Caco-2 (cell line): ENCODE results near the gene CHRNA5. TPM values are rescaled to one million over a fixed set of nuclear protein-coding genes. Genes with fewer than 3 reads are reported as not detected.
A peak's percentile ranks its signal among the peaks of the same experiment; 100 is the strongest.

ENCODE experiments used
- BruUV-seq: library from RNA; stranded (reverse); fragments of 400-500 nt; replicated peaks from 2 replicates; lab custom pipeline; 2021; lab: Mats Ljungman, UMichigan
- CTCF ChIA-PET: fragments of 300-600 bp; sonication (Branson Sonifier 250); formaldehyde crosslinking; loops from one replicate; lab custom pipeline; 2022; ENCODE audit warnings: antibody characterized with exemption; lab: Charles Lee
- POLR2A ChIA-PET: fragments of 300-600 bp; sonication (Branson Sonifier 250); formaldehyde crosslinking; loops from one replicate; lab custom pipeline; 2022; ENCODE audit warnings: antibody characterized with exemption; lab: Charles Lee
- DNase-seq, 2 experiments: peaks; one replicate each; pipeline versions ENCODE4 v3.0.0 to v3.0.0-alpha.2; 2020 to 2022
- H3K27me3 ChIP-seq: replicated peaks from 2 replicates; pipeline ENCODE4 v1.6.0; 2011; ENCODE audit warnings: low read length; ENCODE audit not compliant: control insufficient read depth, insufficient read depth
- H3K36me3 ChIP-seq: 2 replicates; pipeline ENCODE4 v1.5.1; 2011; ENCODE audit warnings: low read length; ENCODE audit not compliant: control insufficient read depth, insufficient read depth
- H3K4me1 ChIP-seq: fragments of 250-450 bp; sonication (Bioruptor Pico); 2 replicates; pipeline ENCODE4 v1.5.1; 2020; ENCODE audit warnings: mild to moderate bottlenecking
- H3K4me3 ChIP-seq: 2 replicates; pipeline ENCODE4 v1.5.1; 2011; ENCODE audit warnings: low read depth, mild to moderate bottlenecking, control low read depth, low read length
- H3K9me3 ChIP-seq: fragments of 250-450 bp; sonication (Bioruptor Pico); 2 replicates; pipeline ENCODE4 v1.5.1; 2020; ENCODE audit warnings: mild to moderate bottlenecking, moderate library complexity
- H3K27ac Mint-ChIP-seq: one replicate; pipeline ENCODE4 v1.8.0; 2022; ENCODE audit warnings: mixed read lengths; ENCODE audit not compliant: unreplicated experiment
- H3K27me3 Mint-ChIP-seq: one replicate; pipeline ENCODE4 v1.8.0; 2022; ENCODE audit warnings: mixed read lengths; ENCODE audit not compliant: insufficient read depth, unreplicated experiment
- H3K36me3 Mint-ChIP-seq: one replicate; pipeline ENCODE4 v1.8.0; 2022; ENCODE audit warnings: mild to moderate bottlenecking, mixed read lengths; ENCODE audit not compliant: insufficient read depth, unreplicated experiment
- H3K4me1 Mint-ChIP-seq: one replicate; pipeline ENCODE4 v1.8.0; 2022; ENCODE audit warnings: low read depth, mixed read lengths; ENCODE audit not compliant: unreplicated experiment
- H3K4me3 Mint-ChIP-seq: one replicate; pipeline ENCODE4 v1.8.0; 2022; ENCODE audit warnings: mild to moderate bottlenecking, moderate library complexity, mixed read lengths; ENCODE audit not compliant: unreplicated experiment
- H3K9me3 Mint-ChIP-seq: one replicate; pipeline ENCODE4 v1.8.0; 2022; ENCODE audit warnings: mixed read lengths; ENCODE audit not compliant: unreplicated experiment
- CTCF ChIP-seq, 2 experiments: fragments of 200-600 bp in 1 of 2; IDR thresholded peaks; 1 replicate in 1 of 2; 2 replicates in 1 of 2; pipeline versions ENCODE4 v1.5.1 to v1.8.0; 2011 to 2022; ENCODE audit warnings: antibody characterized with exemption in 1 of 2, control low read depth in 1 of 2, inconsistent platforms in 1 of 2, low read depth in 1 of 2, low read length in 1 of 2, mild to moderate bottlenecking in 1 of 2, moderate library complexity in 1 of 2; ENCODE audit not compliant: insufficient read depth in 1 of 2, severe bottlenecking in 1 of 2, unreplicated experiment in 1 of 2
- intact Hi-C: fragments of 100-400 bp; cut with micrococcal nuclease; formaldehyde crosslinking; loops from one replicate; pipeline ENCODE4 v1.10.0; 2022; ENCODE audit not compliant: unreplicated experiment
- total RNA-seq: library from RNA; stranded (reverse); gene quantifications from 2 replicates; pipeline ENCODE4 v1.2.3, GENCODE V29; 2022

CHRNA5 gene
- total RNA-seq, 1 experiment from 2014 or later = 12.9 TPM

- no peak overlapping the region for H3K4me3 Mint-ChIP-seq
- intact Hi-C loops = no loop called here
- no peaks in the 10 kb centered on the region for H3K27me3 ChIP-seq
- no peaks in the 10 kb centered on the region for H3K9me3 Mint-ChIP-seq
- no peak overlapping the region for H3K4me3 ChIP-seq
- no peak for DNase-seq
- peaks cover 13% of the 10 kb centered on the region for H3K4me1 Mint-ChIP-seq
- H3K36me3 ChIP-seq = no peaks in the 10 kb centered on the region
- ChIA-PET POLR2A (no interaction called here), CTCF (no interaction called here)
- H3K27ac Mint-ChIP-seq = no peak overlapping the region
- TF ChIP-seq CTCF (IDR thresholded peaks at IDR 0.05; ENCODE audit: insufficient read depth in 1 of 2, low read depth in 1 of 2, low read length in 1 of 2, severe bottlenecking in 1 of 2, unreplicated experiment in 1 of 2) = no peak
- no TSS peak for BruUV-seq
- H3K4me1 ChIP-seq = no peaks in the 10 kb centered on the region
- no peaks in the 10 kb centered on the region for H3K9me3 ChIP-seq
- peaks cover 2% of the 10 kb centered on the region for H3K27me3 Mint-ChIP-seq
- H3K36me3 Mint-ChIP-seq = no peaks in the 10 kb centered on the region
These were observed 2.2 kb upstream of the CHRNA5 start for GRCh38 chr15:78563092-78563491.

DNA sequence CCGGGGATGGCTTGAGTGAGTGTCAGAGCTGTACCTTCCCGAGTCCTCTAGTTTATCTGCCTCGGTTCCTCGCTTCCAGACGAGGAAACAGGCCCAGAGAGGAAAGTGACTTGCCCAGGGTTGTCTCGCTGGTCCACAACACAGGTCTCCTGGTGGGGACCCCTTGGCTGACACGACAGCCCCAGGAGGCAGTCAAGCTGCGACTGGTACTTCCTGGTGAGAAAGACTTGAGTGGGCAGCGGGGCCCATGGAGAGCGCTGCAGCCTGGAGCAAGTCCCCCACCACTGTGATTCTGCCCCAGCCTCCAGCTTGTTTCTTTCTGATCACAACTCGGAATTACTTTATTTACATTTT is 600 bp upstream of the CHRNA5 start:
- intact Hi-C loops = loop anchor here (1.0 kb wide), 1 partner anchor 23 kb away; no protein-coding TSS in a partner anchor
- no peaks in the 10 kb centered on the region for H3K36me3 Mint-ChIP-seq

More for the DNA sequence above, 600 bp upstream of the CHRNA5 start:
- TF ChIP-seq CTCF (IDR thresholded peaks at IDR 0.05; ENCODE audit: insufficient read depth in 1 of 2, low read depth in 1 of 2, low read length in 1 of 2, severe bottlenecking in 1 of 2, unreplicated experiment in 1 of 2) = no peak
- CTCF ChIA-PET = interaction anchor here (0.6 to 1.3 kb wide), 5 partner anchors 24 to 372 kb away, joined by 3 to 5 read pairs (median 3); no protein-coding TSS in a partner anchor
- no peak for DNase-seq
- H3K27me3 Mint-ChIP-seq = peaks cover 2% of the 10 kb centered on the region
- BruUV-seq = no TSS peak
- POLR2A ChIA-PET = interaction anchor here (0.6 to 1.5 kb wide), 4 partner anchors 56 to 265 kb away, joined by 6 to 13 read pairs (median 9); partner anchors contain the start of gene SKIC8
- H3K27me3 ChIP-seq = no peaks in the 10 kb centered on the region
- H3K4me3 ChIP-seq = peak overlapping the region; percentile 64
- H3K36me3 ChIP-seq = no peaks in the 10 kb centered on the region
- no peak overlapping the region for H3K27ac Mint-ChIP-seq
- H3K4me3 Mint-ChIP-seq = peak overlapping the region; percentile 91
- H3K9me3 Mint-ChIP-seq = no peaks in the 10 kb centered on the region
- H3K4me1 ChIP-seq = no peaks in the 10 kb centered on the region
- H3K4me1 Mint-ChIP-seq = peaks cover 13% of the 10 kb centered on the region
- no peaks in the 10 kb centered on the region for H3K9me3 ChIP-seq
